ENCODE measurements around the gene ZIC5. TPM values are rescaled to one million over a fixed set of nuclear protein-coding genes. Genes with fewer than 3 reads are reported as not detected.

The ZIC5 gene
- total and polyA plus RNA-seq, 4 donors: not detected

- Histone ChIP-seq H3K27me3 (ENCODE audit: control insufficient read depth in 3 of 3, insufficient read depth in 3 of 3, low read length in 2 of 3) (peaks cover 2 to 82% (median 78%) of the 10 kb centered on the region in 3 donors), H3K9ac (ENCODE audit: insufficient read depth in 1 of 2, low read length in 2 of 2) (no peak overlapping the region), H3K9me3 (ENCODE audit: control insufficient read depth in 4 of 4, insufficient read depth in 3 of 4, low read length in 3 of 4) (peaks cover 0 to 5% (median 0%) of the 10 kb centered on the region in 4 donors), H3K4me1 (ENCODE audit: control insufficient read depth in 5 of 5, insufficient read depth in 5 of 5, low read length in 5 of 5) (peaks cover 0 to 16% (median 7%) of the 10 kb centered on the region in 5 donors), H3K4me3 (no peak overlapping the region), H3K27ac (ENCODE audit: low read depth in 1 of 2, low read length in 1 of 2) (no peak overlapping the region), H3K36me3 (ENCODE audit: control insufficient read depth in 4 of 4, insufficient read depth in 4 of 4, low read length in 4 of 4) (no peaks in the 10 kb centered on the region)
- TF ChIP-seq CTCF (IDR thresholded peaks at IDR 0.05; ENCODE audit: control extremely low read depth, extremely low read depth): no peak
- DNase-seq (no peak), ATAC-seq (ENCODE audit: insufficient read depth, low FRiP score) (no peak)
- 83% methylated on average over 9 of the region's 9 CpGs for WGBS, 2 donors
Measured at GRCh38 chr13:99965329-99966000, 6.1 kb downstream of the ZIC5 start.

GRCh38 chr13:99963816-99964339, 7.7 kb downstream of the ZIC5 start:
- Histone ChIP-seq H3K4me3 (no peak overlapping the region), H3K4me1 (ENCODE audit: control insufficient read depth in 5 of 5, insufficient read depth in 5 of 5, low read length in 5 of 5) (peaks cover 0 to 21% (median 10%) of the 10 kb centered on the region in 5 donors), H3K9ac (ENCODE audit: insufficient read depth in 1 of 2, low read length in 2 of 2) (no peak overlapping the region), H3K27me3 (ENCODE audit: control insufficient read depth in 3 of 3, insufficient read depth in 3 of 3, low read length in 2 of 3) (peaks cover 2 to 87% (median 84%) of the 10 kb centered on the region in 3 donors), H3K36me3 (ENCODE audit: control insufficient read depth in 4 of 4, insufficient read depth in 4 of 4, low read length in 4 of 4) (no peaks in the 10 kb centered on the region), H3K9me3 (ENCODE audit: control insufficient read depth in 4 of 4, insufficient read depth in 3 of 4, low read length in 3 of 4) (peaks cover 0 to under 1% (median 0%) of the 10 kb centered on the region in 4 donors), H3K27ac (ENCODE audit: low read depth in 1 of 2, low read length in 1 of 2) (no peak overlapping the region)
- DNase-seq: no peak
- 67 to 70% methylated on average over 3 of the region's 3 CpGs for WGBS, 2 donors
- no peak for ATAC-seq (ENCODE audit: insufficient read depth, low FRiP score)
- TF ChIP-seq CTCF (IDR thresholded peaks at IDR 0.05; ENCODE audit: control extremely low read depth, extremely low read depth): no peak

GRCh38 chr13:99962242-99962641, 9.3 kb downstream of the ZIC5 start:
- TF ChIP-seq CTCF (IDR thresholded peaks at IDR 0.05; ENCODE audit: control extremely low read depth, extremely low read depth): no peak
- Histone ChIP-seq H3K9ac (ENCODE audit: insufficient read depth in 1 of 2, low read length in 2 of 2) (no peak overlapping the region), H3K4me1 (ENCODE audit: control insufficient read depth in 5 of 5, insufficient read depth in 5 of 5, low read length in 5 of 5) (peaks cover 0 to 26% (median 5%) of the 10 kb centered on the region in 5 donors), H3K36me3 (ENCODE audit: control insufficient read depth in 4 of 4, insufficient read depth in 4 of 4, low read length in 4 of 4) (no peaks in the 10 kb centered on the region), H3K27ac (ENCODE audit: low read depth in 1 of 2, low read length in 1 of 2) (no peak overlapping the region), H3K9me3 (ENCODE audit: control insufficient read depth in 4 of 4, insufficient read depth in 3 of 4, low read length in 3 of 4) (peaks cover 0 to 6% (median 0%) of the 10 kb centered on the region in 4 donors), H3K4me3 (no peak overlapping the region), H3K27me3 (ENCODE audit: control insufficient read depth in 3 of 3, insufficient read depth in 3 of 3, low read length in 2 of 3) (peaks cover 6 to 93% (median 91%) of the 10 kb centered on the region in 3 donors)
- DNase-seq (peak in 1 of 3 donors; percentile 2), ATAC-seq (ENCODE audit: insufficient read depth, low FRiP score) (no peak)
- WGBS, 2 donors: 72 to 85% methylated on average over 1 of the region's 1 CpG
